Measurements from ENCODE around the gene NCOA5.

The NCOA5 gene

DNA sequence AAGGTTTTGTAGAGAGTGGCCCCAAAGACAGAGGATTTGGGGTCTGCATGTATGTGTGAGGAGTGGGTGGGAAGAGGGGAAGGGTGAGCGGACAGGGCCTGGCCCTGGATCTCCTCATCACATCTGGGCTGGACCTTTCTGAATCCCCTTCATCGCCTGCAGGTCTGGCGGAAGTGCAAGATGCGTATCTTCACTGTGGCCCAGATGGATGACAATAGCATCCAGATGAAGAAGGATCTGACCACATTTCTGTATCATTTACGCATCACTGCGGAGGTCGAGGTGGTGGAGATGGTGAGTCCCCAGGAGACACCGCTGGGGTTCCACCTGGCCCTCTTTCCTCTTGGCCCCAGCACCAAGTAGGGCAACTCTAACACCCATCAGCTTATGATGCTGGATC is 36.3 kb downstream of the NCOA5 start:
- DNase-seq (ENCODE audit: low read depth), result no peak
- no peak overlapping the region for H3K4me3 ChIP-seq (ENCODE audit: low read depth, low read length)
- TF ChIP-seq MYC (IDR thresholded peaks at IDR 0.05; ENCODE audit: low read depth, low read length) (no peak), POLR2A (IDR thresholded peaks at IDR 0.05; ENCODE audit: extremely low read depth, insufficient read length) (no peak)
- TF ChIP-seq, protein P1, sequence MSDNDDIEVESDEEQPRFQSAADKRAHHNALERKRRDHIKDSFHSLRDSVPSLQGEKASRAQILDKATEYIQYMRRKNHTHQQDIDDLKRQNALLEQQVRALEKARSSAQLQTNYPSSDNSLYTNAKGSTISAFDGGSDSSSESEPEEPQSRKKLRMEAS (IDR thresholded peaks at IDR 0.05; ENCODE audit: low read depth, low read length), result no peak
- TF ChIP-seq, protein P2, sequence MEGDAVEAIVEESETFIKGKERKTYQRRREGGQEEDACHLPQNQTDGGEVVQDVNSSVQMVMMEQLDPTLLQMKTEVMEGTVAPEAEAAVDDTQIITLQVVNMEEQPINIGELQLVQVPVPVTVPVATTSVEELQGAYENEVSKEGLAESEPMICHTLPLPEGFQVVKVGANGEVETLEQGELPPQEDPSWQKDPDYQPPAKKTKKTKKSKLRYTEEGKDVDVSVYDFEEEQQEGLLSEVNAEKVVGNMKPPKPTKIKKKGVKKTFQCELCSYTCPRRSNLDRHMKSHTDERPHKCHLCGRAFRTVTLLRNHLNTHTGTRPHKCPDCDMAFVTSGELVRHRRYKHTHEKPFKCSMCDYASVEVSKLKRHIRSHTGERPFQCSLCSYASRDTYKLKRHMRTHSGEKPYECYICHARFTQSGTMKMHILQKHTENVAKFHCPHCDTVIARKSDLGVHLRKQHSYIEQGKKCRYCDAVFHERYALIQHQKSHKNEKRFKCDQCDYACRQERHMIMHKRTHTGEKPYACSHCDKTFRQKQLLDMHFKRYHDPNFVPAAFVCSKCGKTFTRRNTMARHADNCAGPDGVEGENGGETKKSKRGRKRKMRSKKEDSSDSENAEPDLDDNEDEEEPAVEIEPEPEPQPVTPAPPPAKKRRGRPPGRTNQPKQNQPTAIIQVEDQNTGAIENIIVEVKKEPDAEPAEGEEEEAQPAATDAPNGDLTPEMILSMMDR (IDR thresholded peaks at IDR 0.05; ENCODE audit: low read depth, low read length), result no peak

DNA sequence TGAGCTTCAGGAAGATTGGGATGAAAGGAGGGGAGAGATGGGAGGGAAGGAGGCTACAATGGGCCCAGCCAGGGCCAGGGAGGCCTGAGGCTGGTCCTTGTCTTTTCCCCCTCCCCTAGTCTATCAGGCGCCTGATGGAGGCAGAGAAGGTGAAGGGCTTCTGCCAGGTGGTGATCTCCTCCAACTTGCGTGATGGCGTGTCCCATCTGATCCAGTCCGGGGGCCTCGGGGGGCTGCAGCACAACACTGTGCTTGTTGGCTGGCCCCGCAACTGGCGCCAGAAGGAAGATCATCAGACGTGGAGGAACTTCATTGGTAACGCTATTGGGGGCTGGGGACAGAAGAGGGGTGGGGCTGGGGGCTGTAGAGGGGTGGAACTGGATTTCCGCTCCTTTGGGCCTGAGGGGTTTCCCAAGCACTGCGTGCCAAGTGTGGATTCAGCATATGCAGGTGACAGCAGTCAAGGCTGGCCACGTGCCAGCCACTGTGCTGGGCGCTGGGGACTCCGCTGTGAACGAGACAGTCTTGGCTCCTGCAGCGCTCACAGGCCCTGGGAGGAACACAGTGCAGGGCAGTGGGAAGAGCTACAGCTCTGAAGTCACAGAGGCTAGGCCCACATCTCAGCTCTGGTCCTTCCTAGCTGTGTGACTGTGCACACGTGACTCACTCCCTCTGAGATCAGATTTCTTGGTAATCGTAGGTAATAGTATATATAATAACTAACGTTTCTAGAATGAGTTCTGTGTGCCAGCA is 38.0 kb downstream of the NCOA5 start:
- H3K4me3 ChIP-seq (ENCODE audit: low read depth, low read length), result no peak overlapping the region
- TF ChIP-seq, protein P1 (IDR thresholded peaks at IDR 0.05; ENCODE audit: low read depth, low read length), result no peak
- TF ChIP-seq POLR2A (IDR thresholded peaks at IDR 0.05; ENCODE audit: extremely low read depth, insufficient read length) (no peak), MYC (IDR thresholded peaks at IDR 0.05; ENCODE audit: low read depth, low read length) (no peak)
- TF ChIP-seq, protein P2 (IDR thresholded peaks at IDR 0.05; ENCODE audit: low read depth, low read length), result no peak
- DNase-seq (ENCODE audit: low read depth), result no peak

DNA sequence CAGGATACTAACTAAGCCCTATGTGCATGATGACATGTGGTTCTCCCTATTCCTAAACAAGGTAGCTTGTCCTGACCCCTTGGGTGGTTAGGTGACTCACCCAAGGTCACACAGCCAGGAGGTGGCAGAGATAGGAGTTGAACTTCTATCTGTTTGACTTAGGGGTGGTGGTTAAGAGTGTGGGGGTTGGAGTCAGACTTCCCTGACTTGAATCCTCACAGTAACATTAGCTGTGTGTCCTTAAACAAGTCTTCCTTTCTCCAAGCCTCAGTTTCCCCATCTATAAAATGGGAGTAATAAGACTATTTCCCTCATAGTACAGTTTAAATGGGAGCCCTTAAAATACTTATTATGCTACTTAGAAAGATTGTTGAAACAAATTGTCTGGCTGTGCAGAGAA is 38.9 kb downstream of the NCOA5 start:
- no peak overlapping the region for H3K4me3 ChIP-seq (ENCODE audit: low read depth, low read length)
- TF ChIP-seq, protein P1 (IDR thresholded peaks at IDR 0.05; ENCODE audit: low read depth, low read length), result no peak
- TF ChIP-seq MYC (IDR thresholded peaks at IDR 0.05; ENCODE audit: low read depth, low read length) (no peak), POLR2A (IDR thresholded peaks at IDR 0.05; ENCODE audit: extremely low read depth, insufficient read length) (no peak)
- TF ChIP-seq, protein P2 (IDR thresholded peaks at IDR 0.05; ENCODE audit: low read depth, low read length), result no peak
- no peak for DNase-seq (ENCODE audit: low read depth)

DNA sequence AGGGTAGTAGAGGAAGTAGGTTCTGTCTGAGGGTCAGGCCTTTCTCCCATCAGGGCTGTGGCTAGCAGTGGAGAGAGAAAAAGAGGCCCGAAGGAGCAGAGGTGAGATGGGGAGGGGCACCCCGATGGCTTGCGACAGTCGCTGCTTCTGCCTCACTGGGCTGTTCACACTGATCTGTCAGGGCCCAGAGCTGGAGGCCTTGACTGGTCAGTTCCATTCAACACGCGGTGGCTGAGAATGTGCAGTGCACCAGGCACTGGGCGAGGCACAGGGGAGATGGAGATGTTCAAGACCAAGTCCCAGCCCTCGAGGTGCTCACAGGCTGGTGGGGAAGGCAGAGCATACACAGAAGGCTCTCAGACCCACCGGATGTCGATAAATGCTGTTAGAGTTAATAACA is 39.3 kb downstream of the NCOA5 start:
- H3K4me3 ChIP-seq (ENCODE audit: low read depth, low read length), result no peak overlapping the region
- no peak for DNase-seq (ENCODE audit: low read depth)
- TF ChIP-seq POLR2A (IDR thresholded peaks at IDR 0.05; ENCODE audit: extremely low read depth, insufficient read length) (no peak), MYC (IDR thresholded peaks at IDR 0.05; ENCODE audit: low read depth, low read length) (no peak)
- TF ChIP-seq, protein P1 (IDR thresholded peaks at IDR 0.05; ENCODE audit: low read depth, low read length), result no peak
- TF ChIP-seq, protein P2 (IDR thresholded peaks at IDR 0.05; ENCODE audit: low read depth, low read length), result no peak

DNA sequence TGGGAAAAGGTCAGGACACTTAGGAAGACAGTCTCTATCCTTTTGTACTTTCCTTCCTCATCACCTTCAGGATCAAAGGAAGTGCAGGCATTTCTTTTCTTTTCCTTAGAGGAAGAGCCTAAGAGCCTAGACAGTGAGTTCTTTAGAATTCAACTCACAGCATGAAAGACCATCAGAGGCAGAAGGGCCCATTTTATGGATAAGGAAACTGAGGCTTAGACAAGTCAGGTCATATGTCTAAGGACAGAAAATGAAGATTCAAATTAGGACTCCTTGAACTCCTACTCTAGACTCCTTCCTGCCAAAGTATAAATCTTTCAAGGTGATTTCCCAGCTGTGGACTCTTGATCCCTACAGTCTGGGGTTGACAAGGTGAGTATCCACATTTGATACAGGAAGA is 39.9 kb downstream of the NCOA5 start:
- H3K4me3 ChIP-seq (ENCODE audit: low read depth, low read length), result no peak overlapping the region
- TF ChIP-seq, protein P2 (IDR thresholded peaks at IDR 0.05; ENCODE audit: low read depth, low read length), result no peak
- TF ChIP-seq MYC (IDR thresholded peaks at IDR 0.05; ENCODE audit: low read depth, low read length), result no peak
- TF ChIP-seq POLR2A (IDR thresholded peaks at IDR 0.05; ENCODE audit: extremely low read depth, insufficient read length), result no peak
- no peak for DNase-seq (ENCODE audit: low read depth)
